Natural killer cell (primary cell): ENCODE data around the gene C4orf33. TPM values are rescaled to one million over a fixed set of nuclear protein-coding genes. Genes with fewer than 3 reads are reported as not detected.

Experiments used
- total RNA-seq, 4 donors: library from RNA; stranded (reverse); fragments of 120-200 nt in 1 of 4; gene quantifications; one replicate each; pipeline versions ENCODE4 v1.2.3 to v1.2.4, GENCODE V29; 2013 to 2022

The C4orf33 gene
- total RNA-seq, 3 donors from 2014 or later (not counting 1 experiment from before 2014, with no cell fraction given), result 23.2 to 27.2 (median 26.2) TPM

Other genes with a start within 250 kb of the C4orf33 start
- 10 to 100 TPM; 54.0 to 59.9 (median 55.4) TPM for gene SCLT1, start 2.6 kb upstream of the C4orf33 start, total RNA-seq